MM.1S (cell line): Measurements from ENCODE around the gene BCL2L11.

Source experiments
- DNase-seq: peaks from one replicate; pipeline ENCODE4 v3.0.0-alpha.2; 2015
- H2AFZ ChIP-seq: fragments of 300-600 bp; sonication (generic); 2 replicates; pipeline ENCODE4 v1.6.0; 2016; ENCODE audit warnings: antibody characterized with exemption, low read length
- H3F3A ChIP-seq: fragments of 300-600 bp; sonication (generic); 2 replicates; pipeline ENCODE4 v1.6.1; 2016; ENCODE audit warnings: mild to moderate bottlenecking, antibody characterized with exemption, low read length, moderate library complexity, mixed read lengths; ENCODE audit not compliant: insufficient read depth
- H3K27ac ChIP-seq: fragments of 300-600 bp; sonication (generic); 2 replicates; pipeline ENCODE4 v1.5.1; 2016; ENCODE audit warnings: mild to moderate bottlenecking, low read length
- H3K27me3 ChIP-seq: fragments of 300-600 bp; sonication (generic); replicated peaks from 2 replicates; pipeline ENCODE4 v1.6.0; 2016; ENCODE audit warnings: low read length; ENCODE audit not compliant: insufficient read depth
- H3K36me3 ChIP-seq: fragments of 300-600 bp; sonication (generic); replicated peaks from 2 replicates; pipeline ENCODE4 v1.6.1; 2016; ENCODE audit warnings: mild to moderate bottlenecking, low read length, mixed read lengths; ENCODE audit not compliant: insufficient read depth
- H3K4me1 ChIP-seq: fragments of 300-600 bp; sonication (generic); 2 replicates; pipeline ENCODE4 v1.6.1; 2016; ENCODE audit warnings: low read length, mixed read lengths
- H3K4me2 ChIP-seq: fragments of 300-600 bp; sonication (generic); 2 replicates; pipeline ENCODE4 v1.6.0; 2016; ENCODE audit warnings: low read depth, low read length
- H3K4me3 ChIP-seq: fragments of 300-600 bp; sonication (generic); 2 replicates; pipeline ENCODE4 v1.5.1; 2016; ENCODE audit warnings: low read length, mixed read lengths
- H3K79me2 ChIP-seq: fragments of 300-600 bp; sonication (generic); 2 replicates; pipeline ENCODE4 v1.6.1; 2016; ENCODE audit warnings: mixed run types, low read length, mixed read lengths
- H3K9ac ChIP-seq: fragments of 300-600 bp; sonication (generic); 2 replicates; pipeline ENCODE4 v1.6.1; 2016; ENCODE audit warnings: low read length, mixed read lengths
- H3K9me2 ChIP-seq: fragments of 300-600 bp; sonication (generic); replicated peaks from 2 replicates; pipeline ENCODE4 v1.6.1; 2016; ENCODE audit warnings: mild to moderate bottlenecking, low read length, mixed read lengths; ENCODE audit not compliant: insufficient read depth
- H3K9me3 ChIP-seq: fragments of 300-600 bp; sonication (generic); replicated peaks from 2 replicates; pipeline ENCODE4 v1.6.1; 2016; ENCODE audit warnings: mild to moderate bottlenecking, low read length, mixed read lengths; ENCODE audit not compliant: insufficient read depth
- H4K20me1 ChIP-seq: fragments of 300-600 bp; sonication (generic); 2 replicates; pipeline ENCODE4 v1.6.1; 2016; ENCODE audit warnings: mild to moderate bottlenecking, low read length, moderate library complexity, mixed read lengths; ENCODE audit not compliant: insufficient read depth
- CTCF ChIP-seq: fragments of 300-600 bp; sonication (generic); IDR thresholded peaks from 2 replicates; pipeline ENCODE4 v1.5.1; 2016; ENCODE audit warnings: antibody characterized with exemption, low read length, mixed read lengths
- EZH2 ChIP-seq: fragments of 300-600 bp; sonication (generic); optimal IDR thresholded peaks from 2 replicates; pipeline ENCODE3; 2017; ENCODE audit warnings: low read depth, mild to moderate bottlenecking, antibody characterized with exemption, low read length, mixed read lengths
- EZH2phosphoT487 ChIP-seq: fragments of 300-600 bp; sonication (generic); IDR thresholded peaks from 2 replicates; pipeline ENCODE4 v1.6.1; 2018; ENCODE audit warnings: antibody characterized with exemption, low read length

The BCL2L11 gene

GRCh38 chr2:111139637-111140317 lies 19.1 kb downstream of the BCL2L11 start:
- H3K27me3 ChIP-seq: no peaks in the 10 kb centered on the region
- peaks cover 32% of the 10 kb centered on the region for H3K36me3 ChIP-seq
- peaks cover 12% of the 10 kb centered on the region for H3K4me1 ChIP-seq
- H3K9me2 ChIP-seq: no peaks in the 10 kb centered on the region
- H2AFZ ChIP-seq: no peak overlapping the region
- no peak overlapping the region for H3K9ac ChIP-seq
- H3K4me2 ChIP-seq: no peak overlapping the region
- DNase-seq: no peak
- peaks cover 76% of the 10 kb centered on the region for H4K20me1 ChIP-seq
- H3K4me3 ChIP-seq: no peak overlapping the region
- TF ChIP-seq EZH2: no peak
- no peak for TF ChIP-seq CTCF
- no peak for TF ChIP-seq EZH2phosphoT487
- no peak overlapping the region for H3K27ac ChIP-seq
- H3K79me2 ChIP-seq: peaks cover 94% of the 10 kb centered on the region
- no peaks in the 10 kb centered on the region for H3K9me3 ChIP-seq
- H3F3A ChIP-seq: peaks cover 17% of the 10 kb centered on the region

GRCh38 chr2:111140815-111141214 lies 20.1 kb downstream of the BCL2L11 start:
- Histone ChIP-seq H3K4me2 (no peak overlapping the region), H3K27me3 (no peaks in the 10 kb centered on the region), H3F3A (peaks cover 26% of the 10 kb centered on the region), H3K36me3 (peaks cover 31% of the 10 kb centered on the region), H3K9me3 (no peaks in the 10 kb centered on the region), H3K9me2 (no peaks in the 10 kb centered on the region), H3K4me1 (peaks cover 17% of the 10 kb centered on the region), H4K20me1 (peaks cover 71% of the 10 kb centered on the region), H2AFZ (no peak overlapping the region), H3K9ac (no peak overlapping the region), H3K4me3 (no peak overlapping the region), H3K27ac (no peak overlapping the region), H3K79me2 (peaks cover 93% of the 10 kb centered on the region)
- TF ChIP-seq EZH2phosphoT487: no peak
- no peak for TF ChIP-seq EZH2
- no peak for TF ChIP-seq CTCF
- DNase-seq: no peak

GRCh38 chr2:111142101-111142500 lies 21.4 kb downstream of the BCL2L11 start:
- TF ChIP-seq EZH2 (no peak), EZH2phosphoT487 (no peak), CTCF (no peak)
- Histone ChIP-seq H3K27me3 (no peaks in the 10 kb centered on the region), H3K9me3 (no peaks in the 10 kb centered on the region), H3K4me3 (no peak overlapping the region), H3K79me2 (peaks cover 93% of the 10 kb centered on the region), H3K9ac (no peak overlapping the region), H3K27ac (no peak overlapping the region), H3K9me2 (no peaks in the 10 kb centered on the region), H3F3A (peaks cover 33% of the 10 kb centered on the region), H3K4me1 (peaks cover 17% of the 10 kb centered on the region), H4K20me1 (peaks cover 62% of the 10 kb centered on the region), H3K4me2 (no peak overlapping the region), H2AFZ (no peak overlapping the region), H3K36me3 (peaks cover 32% of the 10 kb centered on the region)
- DNase-seq: no peak
